Forelimb muscle (tissue), 1 donor: ENCODE results near the gene IKZF4. TPM values are rescaled to one million over a fixed set of nuclear protein-coding genes. Genes with fewer than 3 reads are reported as not detected.

Experiments used
- DNase-seq: peaks from one replicate; pipeline ENCODE4 v3.0.0-alpha.2; 2013; ENCODE audit warnings: low read depth
- polyA plus RNA-seq: library from polyadenylated mRNA; unstranded; fragments of 120-200 nt; gene quantifications from one replicate; pipeline ENCODE4 v1.2.1, GENCODE V29; 2013; ENCODE audit not compliant: insufficient read length

The IKZF4 gene
- polyA plus RNA-seq, 1 donor: 9.4 TPM

DNA sequence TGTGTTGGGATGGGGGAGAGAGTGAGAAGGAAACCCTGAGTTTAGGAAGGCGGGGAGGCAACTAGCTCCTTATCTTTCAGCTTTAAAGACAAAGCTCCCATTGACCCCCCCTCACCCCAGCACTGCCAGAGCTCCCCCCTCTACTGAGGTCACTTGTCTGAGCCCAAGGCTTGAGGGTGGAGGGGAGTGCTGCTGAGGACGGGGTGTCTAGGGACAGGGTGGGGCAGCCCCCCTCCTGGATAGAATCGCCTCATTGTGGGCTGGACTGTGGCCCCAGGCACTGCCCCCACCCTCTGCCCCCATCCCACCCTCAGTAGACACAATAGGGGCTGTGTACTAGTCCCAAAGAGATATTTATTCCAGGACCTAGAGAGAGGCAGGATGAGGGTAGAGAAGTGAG lies 62.1 kb downstream of the IKZF4 start:
- DNase-seq: no peak

DNA sequence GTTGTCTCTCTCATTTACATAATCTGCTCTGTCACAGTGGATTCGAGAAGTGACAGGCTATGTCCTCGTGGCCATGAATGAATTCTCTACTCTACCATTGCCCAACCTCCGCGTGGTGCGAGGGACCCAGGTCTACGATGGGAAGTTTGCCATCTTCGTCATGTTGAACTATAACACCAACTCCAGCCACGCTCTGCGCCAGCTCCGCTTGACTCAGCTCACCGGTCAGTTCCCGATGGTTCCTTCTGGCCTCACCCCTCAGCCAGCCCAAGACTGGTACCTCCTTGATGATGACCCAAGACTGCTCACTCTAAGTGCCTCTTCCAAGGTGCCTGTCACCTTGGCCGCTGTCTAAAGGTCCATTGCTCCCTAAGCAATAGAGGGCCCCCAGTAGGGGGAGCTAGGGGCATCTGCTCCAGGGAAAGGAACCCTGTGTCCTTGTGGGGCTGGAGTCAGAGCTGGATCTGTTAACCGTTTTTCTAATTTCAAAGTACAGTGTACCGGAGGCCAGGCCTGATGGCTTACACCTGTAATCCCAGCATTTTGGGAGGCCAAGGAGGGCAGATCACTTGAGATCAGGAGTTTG lies 64.2 kb downstream of the IKZF4 start:
- DNase-seq: no peak

DNA sequence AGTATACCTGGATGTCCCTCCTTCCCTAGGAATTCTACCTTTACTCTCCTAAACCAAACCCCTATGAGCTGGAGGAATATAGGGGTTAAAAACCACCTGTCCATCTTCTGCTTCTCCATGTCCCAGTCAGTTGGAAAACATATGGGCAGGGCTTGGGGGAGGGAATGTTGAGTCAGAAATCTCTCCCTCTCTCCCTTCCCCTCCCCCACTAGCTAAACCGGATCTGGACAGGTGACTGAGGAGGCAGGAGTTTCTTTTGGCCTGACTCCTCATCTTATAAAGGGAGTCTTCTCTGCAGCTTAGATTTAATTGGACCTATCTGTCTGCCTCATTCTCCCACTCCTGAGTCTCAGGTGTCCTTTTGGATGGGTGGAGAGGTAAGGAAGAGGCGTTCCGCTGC lies 65.3 kb downstream of the IKZF4 start:
- DNase-seq: no peak

DNA sequence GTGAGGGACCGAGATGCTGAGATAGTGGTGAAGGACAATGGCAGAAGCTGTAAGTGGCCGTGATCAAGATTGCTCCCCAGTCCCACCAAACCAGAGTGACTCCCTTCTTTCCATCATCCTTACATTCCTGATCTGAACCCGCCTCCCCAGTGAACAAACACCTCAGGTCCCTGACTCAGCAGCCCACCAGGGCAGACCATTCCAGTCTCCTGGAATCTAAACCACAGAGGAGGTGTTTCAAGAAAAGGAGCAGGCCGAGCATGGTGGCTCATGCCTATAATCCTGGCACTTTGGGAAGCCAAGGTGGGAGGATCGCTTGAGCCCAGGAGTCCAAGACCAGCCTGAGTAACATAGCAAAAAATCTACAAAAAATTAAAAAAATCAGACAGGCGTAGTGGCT lies 65.8 kb downstream of the IKZF4 start:
- no peak for DNase-seq

DNA sequence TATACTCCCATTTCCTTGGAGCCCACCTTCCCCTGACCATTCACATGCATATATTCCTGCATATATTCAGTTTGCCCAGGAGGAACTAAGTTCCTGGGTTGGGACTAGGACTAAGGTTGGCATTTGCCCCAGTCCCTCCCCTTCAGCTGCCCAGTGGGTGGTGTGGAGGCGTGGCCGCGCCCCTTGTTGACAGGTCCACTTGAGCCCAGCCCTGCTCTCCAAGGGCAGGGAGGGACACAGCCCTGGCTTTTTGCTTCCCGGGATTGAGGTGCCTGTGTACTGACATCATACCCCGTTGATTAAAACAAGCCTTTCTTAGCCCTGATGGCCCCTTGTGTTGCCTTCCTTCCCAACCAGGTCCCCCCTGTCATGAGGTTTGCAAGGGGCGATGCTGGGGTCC lies 66.4 kb downstream of the IKZF4 start:
- no peak for DNase-seq

Other genes starting within 250 kb of the IKZF4 start
- 68.8 TPM for gene SARNP, start 203.3 kb upstream of the IKZF4 start, polyA plus RNA-seq
- 15.9 TPM for gene ORMDL2, start 203.0 kb upstream of the IKZF4 start, polyA plus RNA-seq
- 20.6 TPM for gene DNAJC14, start 191.5 kb upstream of the IKZF4 start, polyA plus RNA-seq
- gene MMP19, start 178.1 kb upstream of the IKZF4 start, polyA plus RNA-seq: 2.7 TPM
- 17.9 TPM for gene PYM1, start 93.1 kb upstream of the IKZF4 start, polyA plus RNA-seq
- gene DGKA, start 89.9 kb upstream of the IKZF4 start, polyA plus RNA-seq: 15.0 TPM
- 1.1 TPM for gene PMEL, start 55.0 kb upstream of the IKZF4 start, polyA plus RNA-seq
- gene CDK2, start 54.2 kb upstream of the IKZF4 start, polyA plus RNA-seq: 23.4 TPM
- 129 TPM for gene RAB5B, start 47.0 kb upstream of the IKZF4 start, polyA plus RNA-seq
- gene SUOX, start 23.8 kb upstream of the IKZF4 start, polyA plus RNA-seq: 16.1 TPM
- gene RPS26, start 20.9 kb downstream of the IKZF4 start, polyA plus RNA-seq: 69.7 TPM
- 187 TPM for gene ERBB3, start 59.1 kb downstream of the IKZF4 start, polyA plus RNA-seq
- 111 TPM for gene PA2G4, start 83.5 kb downstream of the IKZF4 start, polyA plus RNA-seq
- 5,976 TPM for gene RPL41, start 95.6 kb downstream of the IKZF4 start, polyA plus RNA-seq
- 3.6 TPM for gene ZC3H10, start 97.2 kb downstream of the IKZF4 start, polyA plus RNA-seq
- 71.4 TPM for gene ESYT1, start 107.2 kb downstream of the IKZF4 start, polyA plus RNA-seq
- gene MYL6B, start 131.5 kb downstream of the IKZF4 start, polyA plus RNA-seq: 905 TPM
- 1,230 TPM for gene MYL6, start 137.3 kb downstream of the IKZF4 start, polyA plus RNA-seq
- 53.8 TPM for gene SMARCC2, start 168.4 kb downstream of the IKZF4 start, polyA plus RNA-seq
- 42.7 TPM for gene RNF41, start 200.9 kb downstream of the IKZF4 start, polyA plus RNA-seq
- 16.8 TPM for gene NABP2, start 203.3 kb downstream of the IKZF4 start, polyA plus RNA-seq
- gene SLC39A5, start 209.0 kb downstream of the IKZF4 start, polyA plus RNA-seq: 0.56 TPM
- 17.3 TPM for gene ANKRD52, start 237.3 kb downstream of the IKZF4 start, polyA plus RNA-seq
- 28.6 TPM for gene COQ10A, start 245.9 kb downstream of the IKZF4 start, polyA plus RNA-seq